Endothelial cell of umbilical vein (primary cell): Measurements from ENCODE around the gene EIF4E1B. TPM values are rescaled to one million over a fixed set of nuclear protein-coding genes. Genes with fewer than 3 reads are reported as not detected.

Experiments
- BruUV-seq: library from RNA; stranded (reverse); fragments of 400-500 nt; replicated peaks from 2 replicates; lab custom pipeline; 2021; lab: Mats Ljungman, UMichigan
- CTCF ChIA-PET: fragments of 300-600, 350-600 bp; sonication (Branson Sonifier 250); formaldehyde crosslinking; loops from one replicate; lab custom pipeline; 2021; ENCODE audit warnings: antibody characterized with exemption, inconsistent platforms; lab: Charles Lee
- POLR2A ChIA-PET: fragments of 300-600, 350-600 bp; sonication (Branson Sonifier 250); formaldehyde crosslinking; loops from one replicate; lab custom pipeline; 2021; ENCODE audit warnings: antibody characterized with exemption, inconsistent platforms; lab: Charles Lee
- DNase-seq: peaks from one replicate; pipeline ENCODE4 v3.0.0-alpha.2; 2011; ENCODE audit warnings: low read depth, low spot score
- FAIRE-seq: peaks from 2 replicates; lab custom pipeline; 2011; peaks lifted over from hg19 to GRCh38; lab: Jason Lieb, UNC
- H2AFZ ChIP-seq: 2 replicates; pipeline ENCODE4 v1.6.0; 2012; ENCODE audit warnings: low read depth, low read length, control low read depth, inconsistent platforms
- H3K27ac ChIP-seq: 2 replicates; pipeline ENCODE4 v1.5.1; 2011; ENCODE audit warnings: low read depth, mild to moderate bottlenecking, control low read depth, low read length, moderate library complexity; ENCODE audit not compliant: insufficient read depth
- H3K27me3 ChIP-seq, 2 experiments: 2 replicates each; pipeline versions ENCODE4 v1.6.0 to v1.6.1; 2011; ENCODE audit warnings: low read length in 2 of 2, mixed read lengths in 1 of 2; ENCODE audit not compliant: control insufficient read depth in 2 of 2, insufficient read depth in 2 of 2
- H3K36me3 ChIP-seq, 2 experiments: 2 replicates in 1 of 2; 3 replicates in 1 of 2; pipeline ENCODE4 v1.5.1; 2011; ENCODE audit warnings: low read length in 2 of 2, mild to moderate bottlenecking in 1 of 2, moderate library complexity in 1 of 2; ENCODE audit not compliant: control insufficient read depth in 2 of 2, insufficient read depth in 2 of 2; ENCODE audit errors: extremely low read depth in 1 of 2
- H3K4me1 ChIP-seq: 3 replicates; pipeline ENCODE4 v1.5.1; 2011; ENCODE audit warnings: mild to moderate bottlenecking, low read length; ENCODE audit not compliant: control insufficient read depth, insufficient read depth; ENCODE audit errors: extremely low read depth
- H3K4me2 ChIP-seq: 2 replicates; pipeline ENCODE4 v1.6.1; 2011; ENCODE audit warnings: low read length, control low read depth, mixed read lengths; ENCODE audit not compliant: insufficient read depth
- H3K4me3 ChIP-seq, 3 experiments: fragments of 200-600 bp in 1 of 3; sonication (generic), shearing (Covaris generic) in 1 of 3; replicated peaks in 1 of 3; 2 replicates each; pipeline ENCODE4 v1.5.1; 2011 to 2016; ENCODE audit warnings: control low read depth in 3 of 3, low read length in 3 of 3, mild to moderate bottlenecking in 2 of 3, inconsistent platforms in 1 of 3, low read depth in 1 of 3, moderate library complexity in 1 of 3; ENCODE audit not compliant: insufficient read depth in 1 of 3
- H3K79me2 ChIP-seq: 2 replicates; pipeline ENCODE4 v1.6.0; 2012; ENCODE audit warnings: low read length, inconsistent platforms; ENCODE audit not compliant: control insufficient read depth, insufficient read depth
- H3K9ac ChIP-seq: replicated peaks from 2 replicates; pipeline ENCODE3; 2011; ENCODE audit warnings: low read length, control low read depth; ENCODE audit not compliant: insufficient read depth; ENCODE audit errors: extremely low read depth
- H3K9me1 ChIP-seq: replicated peaks from 3 replicates; pipeline ENCODE4 v1.6.0; 2011; ENCODE audit warnings: mild to moderate bottlenecking, low read length; ENCODE audit not compliant: control insufficient read depth, insufficient read depth; ENCODE audit errors: extremely low read depth
- H3K9me3 ChIP-seq: replicated peaks from 2 replicates; pipeline ENCODE4 v1.5.1; 2012; ENCODE audit warnings: low read length, inconsistent platforms; ENCODE audit not compliant: control insufficient read depth, insufficient read depth
- H4K20me1 ChIP-seq: replicated peaks from 2 replicates; pipeline ENCODE3; 2011; ENCODE audit warnings: mild to moderate bottlenecking, low read length; ENCODE audit not compliant: control insufficient read depth, insufficient read depth; ENCODE audit errors: extremely low read depth
- EZH2 ChIP-seq: IDR thresholded peaks from 2 replicates; pipeline ENCODE4 v1.6.1; 2012; ENCODE audit warnings: borderline replicate concordance, low read depth, mild to moderate bottlenecking, moderate library complexity, low read length, inconsistent platforms; ENCODE audit not compliant: severe bottlenecking
- FOS ChIP-seq: IDR thresholded peaks from 2 replicates; pipeline ENCODE4 v1.6.1; 2011; ENCODE audit warnings: mild to moderate bottlenecking, low read length, moderate library complexity, borderline replicate concordance; ENCODE audit not compliant: insufficient read depth
- GATA2 ChIP-seq: IDR thresholded peaks from 2 replicates; pipeline ENCODE4 v1.7.0; 2011; ENCODE audit warnings: low read depth, mild to moderate bottlenecking, moderate library complexity, mixed read lengths, low read length; ENCODE audit not compliant: insufficient read length, insufficient read depth
- JUN ChIP-seq: IDR thresholded peaks from 2 replicates; pipeline ENCODE4 v1.6.1; 2011; ENCODE audit warnings: borderline replicate concordance, low read depth; ENCODE audit not compliant: insufficient read length, insufficient read depth
- MYC ChIP-seq: IDR thresholded peaks from one replicate; pipeline ENCODE4 v1.6.1; 2011; ENCODE audit warnings: mild to moderate bottlenecking, low read depth, low read length
- POLR2A ChIP-seq: IDR thresholded peaks from 2 replicates; pipeline ENCODE4 v1.6.1; 2012; ENCODE audit warnings: low read depth, mild to moderate bottlenecking, control low read depth, low read length
- POLR2AphosphoS5 ChIP-seq: IDR thresholded peaks from 2 replicates; pipeline ENCODE4 v1.6.1; 2012; ENCODE audit warnings: low read depth, mild to moderate bottlenecking, control low read depth, low read length, moderate library complexity; ENCODE audit not compliant: insufficient read depth
- dilution Hi-C: fragments of 300-500 bp; cut with MboI; formaldehyde crosslinking; loops from one replicate; pipeline ENCODE4 v1.15.0; 2019; ENCODE audit warnings: low sequenced_read_pairs; ENCODE audit not compliant: extremely low pct_ligation_motif_present
- intact Hi-C: fragments of 100-400 bp; cut with micrococcal nuclease; formaldehyde crosslinking; loops from one replicate; pipeline ENCODE4 v1.10.0; 2022
- polyA plus RNA-seq, 4 experiments: library from polyadenylated mRNA; depleted of rRNA in 3 of 4; stranded (reverse) in 3 of 4; unstranded in 1 of 4; fragments of >200 nt; gene quantifications; 2 replicates each; pipeline versions ENCODE4 v1.2.1 to v1.2.3, GENCODE V29; 2011 to 2012; ENCODE audit warnings: missing spikeins in 1 of 4
- total RNA-seq: library from RNA; stranded (reverse); gene quantifications from 2 replicates; pipeline ENCODE4 v1.2.3, GENCODE V29; 2021
- TF ChIP-seq, protein P1 (sequence below), 2 donors: IDR thresholded peaks; 1 replicate in 1 of 2; 2 replicates in 1 of 2; pipeline ENCODE4 v1.5.1; 2011; ENCODE audit warnings: low read length in 2 of 2, mild to moderate bottlenecking in 2 of 2, moderate library complexity in 2 of 2, control low read depth in 1 of 2, inconsistent platforms in 1 of 2, low read depth in 1 of 2; ENCODE audit not compliant: insufficient read depth in 1 of 2; ENCODE audit errors: extremely low read depth in 1 of 2
- TF ChIP-seq, protein P2 (sequence below): IDR thresholded peaks from 2 replicates; pipeline ENCODE4 v1.6.1; 2011; ENCODE audit not compliant: insufficient read depth, insufficient read length

Gene EIF4E1B
- total and polyA plus RNA-seq, 2 donors (not counting 3 experiments of a cell fraction or from before 2014, with no cell fraction given): not detected

DNA sequence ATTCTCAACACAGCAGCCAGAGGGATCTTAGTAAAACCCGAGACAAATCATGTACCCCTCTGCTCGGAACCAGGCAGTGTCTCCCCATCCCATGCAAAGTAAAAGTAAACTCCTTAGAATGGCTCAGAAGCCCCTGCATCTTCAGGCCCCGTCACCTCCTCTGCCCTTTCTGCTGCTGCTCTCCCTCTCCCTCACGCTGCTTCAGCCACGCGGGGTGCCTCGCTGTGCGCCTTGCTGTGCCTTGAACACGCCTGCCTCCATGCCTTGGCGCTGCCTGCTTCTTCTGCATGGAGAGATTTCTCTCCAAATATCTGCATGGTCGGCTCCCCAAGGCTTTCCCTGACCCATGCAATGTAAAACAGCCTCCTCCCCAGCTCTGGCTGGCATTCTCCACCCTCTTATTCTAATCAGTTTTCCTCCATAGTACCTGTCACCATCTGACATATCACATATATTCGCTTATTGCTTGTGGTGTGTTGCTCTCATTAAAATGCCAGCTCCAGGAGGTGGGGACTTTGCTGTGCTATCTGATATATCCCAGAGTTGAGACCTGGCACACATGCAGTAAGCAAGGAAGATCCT lies 28.5 kb upstream of the EIF4E1B start:
- H3K27me3 ChIP-seq: no peaks in the 10 kb centered on the region
- H3K9me1 ChIP-seq: no peaks in the 10 kb centered on the region
- intact Hi-C loops: no loop called here
- FAIRE-seq: no peak
- ChIA-PET POLR2A (no interaction called here), CTCF (interaction anchor here (1.4 to 1.5 kb wide), 2 partner anchors 29 to 872 kb away, joined by 4 read pairs; partner anchors contain the start of genes EIF4E1B and SNCB)
- H3K9me3 ChIP-seq: no peaks in the 10 kb centered on the region
- H3K79me2 ChIP-seq: no peaks in the 10 kb centered on the region
- H3K4me2 ChIP-seq: no peak overlapping the region
- H3K27ac ChIP-seq: no peak overlapping the region
- no peak overlapping the region for H2AFZ ChIP-seq
- DNase-seq: no peak
- no peak overlapping the region for H3K4me3 ChIP-seq
- no peaks in the 10 kb centered on the region for H3K4me1 ChIP-seq
- TF ChIP-seq POLR2A: no peak
- no peak for TF ChIP-seq FOS
- TF ChIP-seq EZH2: no peak
- no peak for TF ChIP-seq GATA2
- TF ChIP-seq POLR2AphosphoS5: no peak
- no peak for TF ChIP-seq JUN
- TF ChIP-seq MYC: no peak
- TF ChIP-seq, protein P1, sequence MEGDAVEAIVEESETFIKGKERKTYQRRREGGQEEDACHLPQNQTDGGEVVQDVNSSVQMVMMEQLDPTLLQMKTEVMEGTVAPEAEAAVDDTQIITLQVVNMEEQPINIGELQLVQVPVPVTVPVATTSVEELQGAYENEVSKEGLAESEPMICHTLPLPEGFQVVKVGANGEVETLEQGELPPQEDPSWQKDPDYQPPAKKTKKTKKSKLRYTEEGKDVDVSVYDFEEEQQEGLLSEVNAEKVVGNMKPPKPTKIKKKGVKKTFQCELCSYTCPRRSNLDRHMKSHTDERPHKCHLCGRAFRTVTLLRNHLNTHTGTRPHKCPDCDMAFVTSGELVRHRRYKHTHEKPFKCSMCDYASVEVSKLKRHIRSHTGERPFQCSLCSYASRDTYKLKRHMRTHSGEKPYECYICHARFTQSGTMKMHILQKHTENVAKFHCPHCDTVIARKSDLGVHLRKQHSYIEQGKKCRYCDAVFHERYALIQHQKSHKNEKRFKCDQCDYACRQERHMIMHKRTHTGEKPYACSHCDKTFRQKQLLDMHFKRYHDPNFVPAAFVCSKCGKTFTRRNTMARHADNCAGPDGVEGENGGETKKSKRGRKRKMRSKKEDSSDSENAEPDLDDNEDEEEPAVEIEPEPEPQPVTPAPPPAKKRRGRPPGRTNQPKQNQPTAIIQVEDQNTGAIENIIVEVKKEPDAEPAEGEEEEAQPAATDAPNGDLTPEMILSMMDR (IDR thresholded peaks at IDR 0.05; ENCODE audit: extremely low read depth in 1 of 2, insufficient read depth in 1 of 2, low read depth in 1 of 2, low read length in 2 of 2): no peak
- TF ChIP-seq, protein P2, sequence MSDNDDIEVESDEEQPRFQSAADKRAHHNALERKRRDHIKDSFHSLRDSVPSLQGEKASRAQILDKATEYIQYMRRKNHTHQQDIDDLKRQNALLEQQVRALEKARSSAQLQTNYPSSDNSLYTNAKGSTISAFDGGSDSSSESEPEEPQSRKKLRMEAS: no peak
- BruUV-seq: no TSS peak
- H4K20me1 ChIP-seq: no peaks in the 10 kb centered on the region
- dilution Hi-C loops: no loop called here
- H3K36me3 ChIP-seq: no peaks in the 10 kb centered on the region
- no peak overlapping the region for H3K9ac ChIP-seq
